ENCODE results near the gene ENTHD1. TPM values are rescaled to one million over a fixed set of nuclear protein-coding genes. Genes with fewer than 3 reads are reported as not detected.

The ENTHD1 gene
- polyA plus RNA-seq, 1 donor from 2014 or later: not detected

DNA sequence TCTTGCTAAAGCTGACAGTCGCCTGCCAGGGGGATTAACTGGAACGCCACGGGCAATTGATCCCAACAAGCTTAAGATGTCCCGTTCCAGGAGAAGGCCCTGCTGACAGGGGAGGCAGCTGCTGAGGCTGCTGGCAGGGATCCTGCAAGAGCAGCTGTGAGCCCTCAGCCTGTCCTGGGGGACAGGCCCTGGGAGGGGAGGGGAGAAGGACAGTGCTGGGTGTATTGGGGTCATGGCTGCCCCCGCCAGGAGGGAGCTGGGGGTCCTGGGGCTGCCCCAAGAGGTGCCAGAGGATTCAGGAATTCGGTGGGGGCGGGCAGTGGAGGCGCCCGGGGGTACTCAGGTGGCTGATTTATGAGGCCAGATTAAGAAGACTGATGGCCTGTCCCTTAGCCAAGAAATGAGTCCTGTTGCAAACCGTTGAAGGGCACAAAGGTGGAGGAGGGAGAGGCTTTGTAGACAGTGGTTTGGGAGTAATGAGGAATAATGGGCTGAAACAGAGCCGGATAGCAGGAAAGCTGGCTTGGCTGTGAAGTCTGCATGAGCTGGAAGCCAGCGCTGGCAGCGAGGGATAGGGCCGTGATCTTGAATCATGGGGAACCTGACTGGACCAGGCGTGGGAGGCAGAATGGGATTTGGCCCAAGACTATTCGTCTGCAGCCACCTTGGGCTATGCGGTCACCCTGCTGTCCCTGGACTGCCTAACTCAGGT lies 189.5 kb downstream of the ENTHD1 start:
- H3K27me3 ChIP-seq (ENCODE audit: insufficient read depth, low read depth, low read length): no peaks in the 10 kb centered on the region
- H3K9me2 ChIP-seq (ENCODE audit: insufficient read depth, low read length): no peaks in the 10 kb centered on the region
- H4K20me1 ChIP-seq (ENCODE audit: insufficient read depth): no peaks in the 10 kb centered on the region
- TF ChIP-seq EP300 (conservative IDR thresholded peaks at IDR 0.05; ENCODE audit: poor library complexity, severe bottlenecking) (no peak), RAD21 (conservative IDR thresholded peaks at IDR 0.05) (no peak), MXI1 (conservative IDR thresholded peaks at IDR 0.05; ENCODE audit: poor library complexity, severe bottlenecking) (no peak), POLR2AphosphoS5 (IDR thresholded peaks at IDR 0.05) (no peak), SMC3 (conservative IDR thresholded peaks at IDR 0.05; ENCODE audit: poor library complexity) (no peak), EZH2 (IDR thresholded peaks at IDR 0.05; ENCODE audit: borderline replicate concordance, insufficient read depth, low read length, poor library complexity, severe bottlenecking) (no peak), TAF1 (IDR thresholded peaks at IDR 0.05; ENCODE audit: low read depth) (no peak)
- TF ChIP-seq, protein P1, sequence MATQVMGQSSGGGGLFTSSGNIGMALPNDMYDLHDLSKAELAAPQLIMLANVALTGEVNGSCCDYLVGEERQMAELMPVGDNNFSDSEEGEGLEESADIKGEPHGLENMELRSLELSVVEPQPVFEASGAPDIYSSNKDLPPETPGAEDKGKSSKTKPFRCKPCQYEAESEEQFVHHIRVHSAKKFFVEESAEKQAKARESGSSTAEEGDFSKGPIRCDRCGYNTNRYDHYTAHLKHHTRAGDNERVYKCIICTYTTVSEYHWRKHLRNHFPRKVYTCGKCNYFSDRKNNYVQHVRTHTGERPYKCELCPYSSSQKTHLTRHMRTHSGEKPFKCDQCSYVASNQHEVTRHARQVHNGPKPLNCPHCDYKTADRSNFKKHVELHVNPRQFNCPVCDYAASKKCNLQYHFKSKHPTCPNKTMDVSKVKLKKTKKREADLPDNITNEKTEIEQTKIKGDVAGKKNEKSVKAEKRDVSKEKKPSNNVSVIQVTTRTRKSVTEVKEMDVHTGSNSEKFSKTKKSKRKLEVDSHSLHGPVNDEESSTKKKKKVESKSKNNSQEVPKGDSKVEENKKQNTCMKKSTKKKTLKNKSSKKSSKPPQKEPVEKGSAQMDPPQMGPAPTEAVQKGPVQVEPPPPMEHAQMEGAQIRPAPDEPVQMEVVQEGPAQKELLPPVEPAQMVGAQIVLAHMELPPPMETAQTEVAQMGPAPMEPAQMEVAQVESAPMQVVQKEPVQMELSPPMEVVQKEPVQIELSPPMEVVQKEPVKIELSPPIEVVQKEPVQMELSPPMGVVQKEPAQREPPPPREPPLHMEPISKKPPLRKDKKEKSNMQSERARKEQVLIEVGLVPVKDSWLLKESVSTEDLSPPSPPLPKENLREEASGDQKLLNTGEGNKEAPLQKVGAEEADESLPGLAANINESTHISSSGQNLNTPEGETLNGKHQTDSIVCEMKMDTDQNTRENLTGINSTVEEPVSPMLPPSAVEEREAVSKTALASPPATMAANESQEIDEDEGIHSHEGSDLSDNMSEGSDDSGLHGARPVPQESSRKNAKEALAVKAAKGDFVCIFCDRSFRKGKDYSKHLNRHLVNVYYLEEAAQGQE (IDR thresholded peaks at IDR 0.05; ENCODE audit: borderline replicate concordance): no peak
- TF ChIP-seq, protein P2, sequence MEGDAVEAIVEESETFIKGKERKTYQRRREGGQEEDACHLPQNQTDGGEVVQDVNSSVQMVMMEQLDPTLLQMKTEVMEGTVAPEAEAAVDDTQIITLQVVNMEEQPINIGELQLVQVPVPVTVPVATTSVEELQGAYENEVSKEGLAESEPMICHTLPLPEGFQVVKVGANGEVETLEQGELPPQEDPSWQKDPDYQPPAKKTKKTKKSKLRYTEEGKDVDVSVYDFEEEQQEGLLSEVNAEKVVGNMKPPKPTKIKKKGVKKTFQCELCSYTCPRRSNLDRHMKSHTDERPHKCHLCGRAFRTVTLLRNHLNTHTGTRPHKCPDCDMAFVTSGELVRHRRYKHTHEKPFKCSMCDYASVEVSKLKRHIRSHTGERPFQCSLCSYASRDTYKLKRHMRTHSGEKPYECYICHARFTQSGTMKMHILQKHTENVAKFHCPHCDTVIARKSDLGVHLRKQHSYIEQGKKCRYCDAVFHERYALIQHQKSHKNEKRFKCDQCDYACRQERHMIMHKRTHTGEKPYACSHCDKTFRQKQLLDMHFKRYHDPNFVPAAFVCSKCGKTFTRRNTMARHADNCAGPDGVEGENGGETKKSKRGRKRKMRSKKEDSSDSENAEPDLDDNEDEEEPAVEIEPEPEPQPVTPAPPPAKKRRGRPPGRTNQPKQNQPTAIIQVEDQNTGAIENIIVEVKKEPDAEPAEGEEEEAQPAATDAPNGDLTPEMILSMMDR (IDR thresholded peaks at IDR 0.05; ENCODE audit: poor library complexity, severe bottlenecking): no peak
- H3K4me2 ChIP-seq (ENCODE audit: low read length): no peak overlapping the region
- no peak overlapping the region for H3K4me3 ChIP-seq (ENCODE audit: low read length)
- no peaks in the 10 kb centered on the region for H3K79me2 ChIP-seq (replicated peaks; ENCODE audit: insufficient read depth, low read length)
- H3K36me3 ChIP-seq (ENCODE audit: insufficient read depth, low read length): no peaks in the 10 kb centered on the region
- H3K9me3 ChIP-seq (ENCODE audit: low read length): no peaks in the 10 kb centered on the region
- no peak overlapping the region for H3K27ac ChIP-seq (ENCODE audit: low read length)
- no peak overlapping the region for H3K9ac ChIP-seq (ENCODE audit: low read length)
- H3F3A ChIP-seq (ENCODE audit: insufficient read depth, low read length, poor library complexity, severe bottlenecking): no peaks in the 10 kb centered on the region
- H2AFZ ChIP-seq (ENCODE audit: low read depth, low read length): no peak overlapping the region

DNA sequence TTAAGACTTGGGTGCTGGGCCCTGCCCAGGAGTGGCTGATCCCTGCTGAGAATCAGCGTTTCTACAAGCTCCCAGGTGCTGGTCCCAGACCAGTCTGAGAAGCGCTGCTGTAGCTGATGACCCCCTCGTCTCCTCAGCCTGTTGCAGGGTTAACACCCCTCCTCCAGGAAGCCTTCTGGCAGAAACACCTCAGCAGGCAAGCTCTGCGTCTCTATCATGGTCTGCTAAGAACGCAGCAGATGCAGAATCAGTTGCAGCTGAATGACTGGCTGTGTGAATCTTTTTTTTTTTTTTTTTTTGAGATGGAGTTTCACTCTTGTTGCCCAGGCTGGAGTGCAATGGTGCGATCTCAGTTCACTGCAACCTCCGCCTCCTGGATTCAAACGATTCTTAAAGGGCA lies 190.5 kb downstream of the ENTHD1 start:
- H3F3A ChIP-seq (ENCODE audit: insufficient read depth, low read length, poor library complexity, severe bottlenecking): no peaks in the 10 kb centered on the region
- no peak for TF ChIP-seq EZH2 (IDR thresholded peaks at IDR 0.05; ENCODE audit: borderline replicate concordance, insufficient read depth, low read length, poor library complexity, severe bottlenecking)
- no peak for TF ChIP-seq MXI1 (conservative IDR thresholded peaks at IDR 0.05; ENCODE audit: poor library complexity, severe bottlenecking)
- TF ChIP-seq, protein P1 (IDR thresholded peaks at IDR 0.05; ENCODE audit: borderline replicate concordance): no peak
- TF ChIP-seq, protein P2 (IDR thresholded peaks at IDR 0.05; ENCODE audit: poor library complexity, severe bottlenecking): no peak
- TF ChIP-seq TAF1 (IDR thresholded peaks at IDR 0.05; ENCODE audit: low read depth): no peak
- TF ChIP-seq POLR2AphosphoS5 (IDR thresholded peaks at IDR 0.05): no peak
- no peak for TF ChIP-seq SMC3 (conservative IDR thresholded peaks at IDR 0.05; ENCODE audit: poor library complexity)
- no peak for TF ChIP-seq EP300 (conservative IDR thresholded peaks at IDR 0.05; ENCODE audit: poor library complexity, severe bottlenecking)
- TF ChIP-seq RAD21 (conservative IDR thresholded peaks at IDR 0.05): no peak
- H3K9ac ChIP-seq (ENCODE audit: low read length): no peak overlapping the region
- H3K4me3 ChIP-seq (ENCODE audit: low read length): no peak overlapping the region
- no peaks in the 10 kb centered on the region for H3K27me3 ChIP-seq (ENCODE audit: insufficient read depth, low read depth, low read length)
- H4K20me1 ChIP-seq (ENCODE audit: insufficient read depth): no peaks in the 10 kb centered on the region
- H3K36me3 ChIP-seq (ENCODE audit: insufficient read depth, low read length): no peaks in the 10 kb centered on the region
- no peaks in the 10 kb centered on the region for H3K79me2 ChIP-seq (replicated peaks; ENCODE audit: insufficient read depth, low read length)
- H3K27ac ChIP-seq (ENCODE audit: low read length): no peak overlapping the region
- no peak overlapping the region for H3K4me2 ChIP-seq (ENCODE audit: low read length)
- H3K9me2 ChIP-seq (ENCODE audit: insufficient read depth, low read length): no peaks in the 10 kb centered on the region
- no peaks in the 10 kb centered on the region for H3K9me3 ChIP-seq (ENCODE audit: low read length)
- H2AFZ ChIP-seq (ENCODE audit: low read depth, low read length): no peak overlapping the region
